ENCODE results near the gene MLLT3. TPM values are rescaled to one million over a fixed set of nuclear protein-coding genes. Genes with fewer than 3 reads are reported as not detected.

MLLT3 gene
- total RNA-seq, 2 donors from 2014 or later: 8.1 to 9.6 TPM

DNA sequence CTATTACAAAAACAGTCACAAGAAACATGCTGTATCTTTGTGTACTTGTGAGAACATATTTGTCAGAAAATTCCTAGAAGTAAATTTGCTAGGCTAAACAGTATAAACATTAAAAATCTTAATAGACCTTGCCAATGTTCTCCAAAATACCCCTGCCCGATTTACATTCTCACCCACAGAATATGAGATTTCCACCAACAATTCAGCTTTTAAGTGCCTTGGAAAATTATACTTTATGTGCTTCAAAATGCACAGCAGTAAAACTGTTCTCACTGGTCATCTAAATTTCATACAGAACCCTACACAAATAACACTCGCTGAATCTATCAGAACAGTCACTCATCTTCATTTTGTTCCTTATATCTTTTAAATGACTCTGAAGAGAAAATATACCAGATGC, 5.5 kb downstream of the MLLT3 start:
- H3K27me3 ChIP-seq (replicated peaks; ENCODE audit: insufficient read depth): no peaks in the 10 kb centered on the region
- H3K27ac ChIP-seq: no peak overlapping the region
- H3K9me3 ChIP-seq: no peaks in the 10 kb centered on the region
- no peak overlapping the region for H3K4me3 ChIP-seq
- peaks cover 3 to 30% of the 10 kb centered on the region in 2 donors for H3K4me1 ChIP-seq (ENCODE audit: control insufficient read depth in 1 of 2, low read depth in 2 of 2)
- no peak for TF ChIP-seq CTCF (IDR thresholded peaks at IDR 0.05)
- H3K36me3 ChIP-seq: no peaks in the 10 kb centered on the region
- ATAC-seq (ENCODE audit: insufficient number of reproducible peaks, low FRiP score, low read depth) (no peak), DNase-seq (ENCODE audit: low spot score) (no peak)

DNA sequence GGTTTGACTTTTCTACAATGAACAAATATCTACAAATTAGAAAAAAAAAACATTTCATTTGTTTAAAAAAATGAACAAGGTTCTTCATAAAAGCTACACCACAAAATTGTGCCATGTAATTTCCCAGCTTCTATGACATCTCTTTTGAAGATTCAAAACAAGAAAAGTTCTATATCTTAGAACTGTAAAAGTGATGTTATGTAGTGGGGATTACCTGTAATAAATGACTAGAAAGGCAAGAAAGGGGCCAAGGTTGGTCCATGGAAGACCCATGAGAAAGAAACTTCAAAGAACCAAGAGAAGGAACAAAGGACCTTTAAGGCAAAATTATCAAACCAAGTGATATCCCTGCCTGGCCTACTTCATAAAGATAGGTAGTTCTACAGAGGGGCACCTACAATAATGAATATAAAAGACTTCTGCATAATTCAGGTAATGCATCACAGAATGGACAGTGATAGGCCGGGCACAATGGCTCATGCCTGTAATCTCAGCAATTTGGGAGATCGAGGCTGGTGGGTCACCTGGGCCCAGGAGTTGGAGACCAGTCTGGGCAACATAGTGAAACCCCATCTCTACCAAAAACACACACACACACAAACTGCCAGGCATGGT, 7.6 kb downstream of the MLLT3 start:
- no peak for TF ChIP-seq CTCF (IDR thresholded peaks at IDR 0.05)
- Histone ChIP-seq H3K27me3 (replicated peaks; ENCODE audit: insufficient read depth) (no peaks in the 10 kb centered on the region), H3K36me3 (no peaks in the 10 kb centered on the region), H3K27ac (no peak overlapping the region), H3K4me3 (no peak overlapping the region), H3K4me1 (ENCODE audit: control insufficient read depth in 1 of 2, low read depth in 2 of 2) (peaks cover 6 to 25% of the 10 kb centered on the region in 2 donors), H3K9me3 (no peaks in the 10 kb centered on the region)
- DNase-seq (ENCODE audit: low spot score) (no peak), ATAC-seq (ENCODE audit: insufficient number of reproducible peaks, low FRiP score, low read depth) (no peak)

DNA sequence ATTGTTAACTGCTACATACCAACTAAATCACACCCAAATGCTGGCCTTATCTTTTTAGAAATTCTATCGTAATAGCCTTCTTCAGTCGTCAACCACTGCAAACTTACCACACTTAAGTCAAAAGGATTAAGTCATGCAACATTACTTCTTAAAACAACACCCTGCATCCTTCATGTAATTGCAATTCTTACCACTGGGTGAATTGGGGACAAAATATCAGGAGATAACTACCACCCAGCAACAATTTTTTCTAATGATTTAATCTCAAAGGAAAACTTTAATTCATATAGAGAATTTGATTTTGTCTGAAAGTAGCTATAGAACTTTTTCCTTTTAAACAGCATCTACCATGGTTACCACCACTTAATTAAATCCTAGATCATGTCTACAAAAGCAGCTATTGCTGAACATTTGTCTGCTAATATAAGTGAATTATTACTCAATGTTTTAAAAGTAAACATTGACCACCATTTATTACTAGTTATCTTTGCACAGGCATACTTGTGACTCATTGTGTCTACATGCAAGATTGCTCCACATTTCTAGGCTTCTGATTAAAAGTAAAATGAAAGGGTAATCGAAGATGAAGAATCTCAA, 10.5 kb downstream of the MLLT3 start:
- peak; percentile 56 for TF ChIP-seq CTCF (IDR thresholded peaks at IDR 0.05)
- H3K9me3 ChIP-seq: no peaks in the 10 kb centered on the region

GRCh38 chr9:20610591-20610990, 11.7 kb downstream of the MLLT3 start:
- no peaks in the 10 kb centered on the region for H3K27me3 ChIP-seq (replicated peaks; ENCODE audit: insufficient read depth)
- H3K36me3 ChIP-seq: no peaks in the 10 kb centered on the region
- H3K4me1 ChIP-seq (ENCODE audit: control insufficient read depth in 1 of 2, low read depth in 2 of 2): peaks cover 0 to 3% of the 10 kb centered on the region in 2 donors
- H3K27ac ChIP-seq: no peak overlapping the region
- H3K9me3 ChIP-seq: no peaks in the 10 kb centered on the region
- ATAC-seq (ENCODE audit: insufficient number of reproducible peaks, low FRiP score, low read depth): no peak
- TF ChIP-seq CTCF (IDR thresholded peaks at IDR 0.05): no peak
- no peak for DNase-seq (ENCODE audit: low spot score)
- no peak overlapping the region for H3K4me3 ChIP-seq

More for the DNA sequence above, 10.5 kb downstream of the MLLT3 start:
- Histone ChIP-seq H3K27me3 (replicated peaks; ENCODE audit: insufficient read depth) (no peaks in the 10 kb centered on the region), H3K36me3 (no peaks in the 10 kb centered on the region), H3K4me1 (ENCODE audit: control insufficient read depth in 1 of 2, low read depth in 2 of 2) (peaks cover 3 to 5% of the 10 kb centered on the region in 2 donors), H3K27ac (no peak overlapping the region), H3K4me3 (no peak overlapping the region)
- ATAC-seq (ENCODE audit: insufficient number of reproducible peaks, low FRiP score, low read depth): no peak
- DNase-seq (ENCODE audit: low spot score): no peak

- peaks cover 0 to 3% of the 10 kb centered on the region in 2 donors for H3K4me1 ChIP-seq (ENCODE audit: control insufficient read depth in 1 of 2, low read depth in 2 of 2)
- no peaks in the 10 kb centered on the region for H3K36me3 ChIP-seq
- TF ChIP-seq CTCF (IDR thresholded peaks at IDR 0.05): no peak
- ATAC-seq (ENCODE audit: insufficient number of reproducible peaks, low FRiP score, low read depth) (no peak), DNase-seq (ENCODE audit: low spot score) (no peak)
- no peaks in the 10 kb centered on the region for H3K9me3 ChIP-seq
- H3K4me3 ChIP-seq: no peak overlapping the region
- no peak overlapping the region for H3K27ac ChIP-seq
- no peaks in the 10 kb centered on the region for H3K27me3 ChIP-seq (replicated peaks; ENCODE audit: insufficient read depth)
Measured at GRCh38 chr9:20608582-20608981, 13.7 kb downstream of the MLLT3 start.
